ENCODE measurements around the gene FZR1. TPM values are rescaled to one million over a fixed set of nuclear protein-coding genes. Genes with fewer than 3 reads are reported as not detected.

The FZR1 gene
- total RNA-seq, 1 experiment from 2014 or later, result 51.4 TPM

- no peak overlapping the region for H3K27ac Mint-ChIP-seq
Measured at GRCh38 chr19:3535235-3535535, 29.1 kb downstream of the FZR1 start.

More at GRCh38 chr19:3535235-3535535, 29.1 kb downstream of the FZR1 start:
- no peak overlapping the region for H4K8ac ChIP-seq (replicated peaks; ENCODE audit: insufficient read length, low read depth, low read length)
- no peaks in the 10 kb centered on the region for H3K9me3 ChIP-seq (ENCODE audit: control insufficient read depth, low read depth, low read length)
- Mint-ChIP-seq H3K27me3 (ENCODE audit: low read depth) (no peaks in the 10 kb centered on the region; the same call in 1 of the 2 replicates), H3K36me3 (ENCODE audit: insufficient read depth in 1 of 3, low read depth in 3 of 3) (peaks cover 17 to 58% (median 56%) of the 10 kb centered on the region in 3 experiments; a peak in 6 of 7 replicates), H3K9me3 (no peaks in the 10 kb centered on the region), H3K4me3 (no peak overlapping the region; a peak in 1 of 5 replicates), H3K4me1 (peaks cover 6 to 14% of the 10 kb centered on the region in 2 experiments; a peak in 3 of 4 replicates)
- H2AFZ ChIP-seq (ENCODE audit: low read length), result no peak overlapping the region
- H3K18ac ChIP-seq (ENCODE audit: insufficient read length, low read depth, low read length), result no peak overlapping the region
- H2BK12ac ChIP-seq (ENCODE audit: insufficient read length, low read depth, low read length), result no peak overlapping the region
- H3K27me3 ChIP-seq (ENCODE audit: insufficient read depth, low read length), result no peaks in the 10 kb centered on the region
- H3K27ac ChIP-seq (ENCODE audit: insufficient read length, low read depth, low read length), result no peak overlapping the region
- no peak overlapping the region for H3K9ac ChIP-seq (ENCODE audit: extremely low read depth, insufficient read length, low read length)
- H3K23me2 ChIP-seq (ENCODE audit: insufficient read length, low read depth, low read length, poor library complexity, severe bottlenecking), result no peaks in the 10 kb centered on the region
- no peak overlapping the region for H3T11ph ChIP-seq (ENCODE audit: low read length)
- H2AK5ac ChIP-seq (ENCODE audit: insufficient read length, low read length), result no peak overlapping the region
- no peak for TF ChIP-seq CTCF (conservative IDR thresholded peaks at IDR 0.05)
- H3K79me2 ChIP-seq (ENCODE audit: insufficient read depth, low read length), result no peaks in the 10 kb centered on the region
- H2BK120ac ChIP-seq (ENCODE audit: low read depth, low read length, poor library complexity, severe bottlenecking), result no peak overlapping the region
- no peak overlapping the region for H4K5ac ChIP-seq (ENCODE audit: insufficient read length, low read depth, low read length)
- H2BK20ac ChIP-seq (ENCODE audit: low read depth, low read length, poor library complexity, severe bottlenecking), result no peak overlapping the region
- no peak overlapping the region for H3K56ac ChIP-seq (ENCODE audit: insufficient read length, low read depth, low read length)
- H3K4ac ChIP-seq (ENCODE audit: low read depth, low read length), result no peak overlapping the region
- no peak overlapping the region for H2BK15ac ChIP-seq (ENCODE audit: low read depth, low read length)
- no peaks in the 10 kb centered on the region for H4K20me1 ChIP-seq (ENCODE audit: control insufficient read depth, insufficient read depth, insufficient read length)
- DNase-seq, result no peak
- H3K79me1 ChIP-seq (ENCODE audit: insufficient read depth, low read depth, low read length, poor library complexity, severe bottlenecking), result no peaks in the 10 kb centered on the region
- no peak overlapping the region for H4K91ac ChIP-seq (ENCODE audit: insufficient read length, low read depth, low read length)
- WGBS (ENCODE audit: extremely low coverage, insufficient read length, low lambda C conversion rate), result no CpG with 5 or more reads among the region's 9 CpGs
- no peak overlapping the region for H2BK5ac ChIP-seq (ENCODE audit: insufficient read length, low read length)
- H3K4me1 ChIP-seq (ENCODE audit: insufficient read depth, low read length), result no peaks in the 10 kb centered on the region
- H3K4me2 ChIP-seq (ENCODE audit: insufficient read depth, insufficient read length, low read length), result no peak overlapping the region
- no peak overlapping the region for H3K23ac ChIP-seq (ENCODE audit: insufficient read length, low read depth, low read length)
- no peak overlapping the region for H3K14ac ChIP-seq (ENCODE audit: insufficient read depth, low read length)

Measured in H9 (cell line).